NCI-H187 (cell line): ENCODE measurements around the gene UFM1.
"Not testable (repeated sequence)": the region's sequence is repeated elsewhere in the genome, so short reads cannot be mapped to it uniquely, and the experiment has no call there.

Experiments
- DNase-seq, 2 experiments: peaks; one replicate each; lab custom pipeline; 2025; lab: John Stamatoyannopoulos, UW

The UFM1 gene

GRCh38 chr13:38365661-38366060 is 16.0 kb downstream of the UFM1 start:
- DNase-seq, result no peak

DNA sequence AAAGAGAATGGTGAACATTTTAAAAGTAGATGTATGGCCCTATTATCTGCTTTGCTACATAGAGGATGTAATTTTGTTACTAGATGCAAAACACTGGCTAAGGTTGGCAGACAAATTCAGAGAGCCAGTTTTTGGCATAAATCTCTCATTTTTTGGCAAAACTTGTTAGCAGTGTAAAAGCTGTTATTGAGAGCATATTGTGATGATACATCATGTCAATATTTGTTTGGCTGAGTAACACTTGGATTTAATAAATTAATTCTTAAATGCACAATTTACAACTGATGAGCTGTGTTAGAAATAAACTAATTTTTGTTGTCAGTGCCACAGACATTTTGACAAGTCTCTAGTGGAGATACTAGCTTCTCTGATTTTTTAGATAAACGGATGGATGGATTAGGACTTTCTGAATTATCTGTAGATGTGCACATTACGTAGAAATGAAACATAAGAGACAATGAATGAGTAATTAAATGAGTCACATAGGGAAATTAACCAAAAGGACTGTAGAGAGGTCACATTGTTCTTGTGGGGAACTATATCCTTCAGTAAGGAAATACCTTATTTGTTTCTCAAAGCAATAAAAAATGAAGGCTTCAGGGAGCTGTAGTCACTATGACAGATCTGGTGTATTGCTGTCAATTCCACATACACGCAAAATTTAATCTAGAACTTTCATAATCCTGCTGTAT is 17.4 kb downstream of the UFM1 start:
- no peak for DNase-seq

GRCh38 chr13:38369058-38369457 is 19.4 kb downstream of the UFM1 start:
- DNase-seq, result no peak

DNA sequence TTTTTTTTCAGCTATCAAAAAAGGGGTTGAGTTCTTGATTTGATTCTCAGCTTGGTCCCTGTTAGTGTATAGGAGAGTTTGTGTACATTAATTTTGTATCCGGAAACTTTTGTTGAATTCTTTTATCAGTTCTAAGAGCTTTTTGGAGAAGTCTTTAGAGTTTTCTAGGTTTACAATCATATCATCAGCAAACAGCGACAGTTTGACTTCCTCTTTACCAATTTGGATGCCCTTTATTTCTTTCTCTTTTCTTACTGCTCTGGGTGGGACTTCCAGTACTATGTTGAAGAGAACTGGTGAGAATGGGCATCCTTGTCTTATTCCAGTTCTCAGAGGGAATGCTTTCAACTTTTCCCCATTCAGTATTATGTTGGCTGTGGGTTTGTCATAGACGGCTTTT is 20.4 kb downstream of the UFM1 start:
- not testable (repeated sequence) for DNase-seq

DNA sequence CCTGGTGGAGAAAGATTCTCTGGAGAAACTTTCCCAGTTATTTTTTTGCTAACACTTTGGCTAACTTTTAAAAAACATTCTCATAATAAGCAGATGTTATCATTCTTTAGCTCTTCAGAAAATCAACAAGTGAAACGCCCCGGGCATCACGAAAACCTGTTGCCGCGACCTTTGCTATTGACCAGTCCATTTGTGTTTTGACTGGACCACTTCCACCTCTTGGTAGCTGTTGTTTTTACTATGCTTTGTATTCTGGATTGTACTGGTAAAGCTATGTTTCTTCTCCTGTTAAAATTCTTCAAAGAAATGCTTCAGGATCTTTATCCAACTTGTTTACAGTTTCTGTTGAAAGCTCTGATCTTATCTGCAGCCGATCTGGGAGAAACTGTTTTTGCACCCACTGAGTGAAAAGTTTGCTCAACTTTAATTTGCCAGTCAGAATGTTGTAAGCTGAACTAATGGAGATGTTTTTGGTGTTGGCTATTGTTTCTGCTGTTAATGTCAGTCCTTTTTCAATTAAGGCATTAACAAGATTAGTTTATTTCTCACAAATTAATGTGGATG is 23.3 kb downstream of the UFM1 start:
- DNase-seq, result no peak

DNA sequence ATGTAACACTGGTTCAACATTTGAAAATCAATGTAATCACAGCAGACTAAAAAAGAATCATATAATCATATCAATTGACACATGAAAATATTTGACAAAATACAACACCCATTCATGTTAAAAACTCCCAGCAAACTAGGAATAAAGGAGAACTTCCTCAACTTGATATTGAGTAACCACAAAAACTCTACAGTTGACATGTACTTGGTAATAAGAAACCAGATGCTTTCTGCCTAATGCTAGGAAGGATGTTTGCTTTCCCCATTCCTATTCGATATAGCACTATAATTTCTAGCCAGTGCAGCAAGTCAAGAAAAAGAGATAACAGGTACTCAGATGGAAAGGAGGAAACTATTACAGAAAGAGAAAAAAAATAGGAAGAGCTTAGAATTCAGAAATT is 26.9 kb downstream of the UFM1 start:
- no peak for DNase-seq

- DNase-seq, result no peak
Measured at GRCh38 chr13:38381890-38382289, 32.2 kb downstream of the UFM1 start.

GRCh38 chr13:38382946-38383345 is 33.3 kb downstream of the UFM1 start:
- no peak for DNase-seq

DNA sequence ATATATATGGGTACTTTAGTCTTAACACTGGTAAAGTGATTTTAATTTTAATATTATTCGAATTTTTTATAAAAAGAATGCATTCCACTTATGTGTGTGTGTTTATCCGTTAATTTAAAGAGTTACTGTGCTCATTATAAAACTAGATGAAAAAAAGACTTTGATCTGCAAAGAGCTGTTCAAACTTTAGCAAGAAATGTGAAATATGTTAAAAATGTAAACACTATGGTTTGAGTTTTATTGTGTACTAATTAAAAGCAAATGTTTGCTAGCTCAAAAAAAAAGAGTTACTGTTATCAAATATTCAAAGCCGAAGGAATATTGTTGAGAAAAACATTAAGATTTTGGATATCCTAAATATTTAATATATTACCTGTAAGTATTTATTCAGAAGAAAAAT is 34.5 kb downstream of the UFM1 start:
- no peak for DNase-seq

DNA sequence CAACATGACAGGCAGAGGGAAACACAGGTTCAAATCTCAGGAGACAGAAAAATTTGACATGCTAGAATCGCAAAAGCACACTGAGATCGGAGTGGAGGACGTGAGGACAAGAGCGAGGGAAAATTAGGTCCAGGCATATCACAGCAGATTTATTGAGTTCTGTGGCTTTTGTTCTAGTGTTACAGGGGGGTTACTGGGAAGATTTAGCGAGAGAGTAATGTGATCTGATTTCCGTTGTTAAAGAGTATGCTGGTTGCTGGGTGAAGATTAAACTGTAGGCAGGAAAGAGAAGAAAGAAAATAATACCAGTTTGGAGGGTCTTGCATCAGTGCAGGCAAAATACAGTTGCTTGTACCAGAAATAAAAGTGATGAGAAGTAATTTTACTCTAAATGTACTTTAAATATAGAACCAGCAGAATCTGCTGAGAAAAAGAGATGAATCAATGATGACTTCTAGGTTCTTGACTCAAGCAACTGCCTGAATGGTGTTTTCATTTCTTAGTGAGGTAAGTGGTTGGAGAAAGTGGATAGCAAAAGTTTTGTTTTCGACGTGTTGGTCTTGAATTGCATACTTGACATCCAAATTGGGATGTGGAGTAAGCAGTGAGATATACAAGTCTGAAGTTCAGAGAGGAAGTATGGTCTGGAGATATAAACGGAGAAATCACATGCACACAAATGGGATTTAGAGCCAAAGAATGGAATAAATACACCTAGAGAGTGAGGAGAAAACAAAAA is 35.7 kb downstream of the UFM1 start:
- DNase-seq, result no peak

DNA sequence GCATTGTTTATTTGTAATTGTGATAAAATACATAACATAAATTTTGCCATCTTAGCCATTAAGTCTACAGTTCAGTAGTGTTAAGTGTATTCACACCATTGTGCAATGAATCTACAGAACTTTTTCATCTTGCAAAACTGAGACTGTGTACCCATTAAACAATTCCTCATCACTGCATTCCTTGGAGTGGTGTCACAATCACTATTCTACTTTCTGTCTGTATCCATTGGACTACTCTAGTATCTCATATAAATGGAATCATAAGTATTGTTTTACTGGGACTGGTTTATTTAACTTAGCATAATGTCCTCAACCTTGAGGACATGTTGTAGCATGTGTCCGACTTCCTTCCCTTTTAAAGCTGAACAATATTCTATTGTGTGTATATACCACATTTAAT is 36.8 kb downstream of the UFM1 start:
- no peak for DNase-seq

GRCh38 chr13:38391341-38391740 is 41.7 kb downstream of the UFM1 start:
- DNase-seq, result no peak

DNA sequence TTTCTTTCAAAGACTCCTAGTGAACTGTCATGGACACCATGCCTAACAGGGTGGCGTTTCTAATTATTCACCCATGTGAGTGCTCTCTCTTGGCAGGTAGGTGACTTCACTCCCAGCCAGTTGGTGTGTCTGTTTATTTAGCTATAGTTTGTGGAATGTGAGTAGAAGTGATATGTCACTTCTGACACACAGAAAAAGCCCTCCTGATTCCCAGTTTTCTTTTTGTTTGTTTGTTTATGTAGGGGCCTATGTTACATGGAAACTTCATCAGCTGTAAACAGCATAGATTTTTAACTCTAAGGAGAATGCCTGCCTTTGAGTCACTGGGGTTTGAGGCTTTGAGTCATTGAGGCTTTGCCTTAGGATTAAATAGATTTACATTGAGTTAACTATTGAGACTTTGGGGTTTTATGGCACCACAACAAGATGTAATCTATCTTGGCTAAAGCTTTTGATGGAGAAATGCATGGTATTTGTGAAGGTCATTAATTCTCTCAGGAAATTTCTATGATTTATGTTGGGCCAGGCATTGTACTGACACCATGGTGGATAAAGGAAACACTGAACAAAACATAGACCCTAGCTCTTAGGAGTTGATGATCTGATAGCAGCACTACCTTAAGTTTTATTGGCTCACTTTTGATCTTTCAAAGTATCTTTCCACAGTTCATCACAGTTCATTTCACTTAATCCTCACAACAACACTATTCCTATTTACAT is 45.3 kb downstream of the UFM1 start:
- DNase-seq, result no peak

DNA sequence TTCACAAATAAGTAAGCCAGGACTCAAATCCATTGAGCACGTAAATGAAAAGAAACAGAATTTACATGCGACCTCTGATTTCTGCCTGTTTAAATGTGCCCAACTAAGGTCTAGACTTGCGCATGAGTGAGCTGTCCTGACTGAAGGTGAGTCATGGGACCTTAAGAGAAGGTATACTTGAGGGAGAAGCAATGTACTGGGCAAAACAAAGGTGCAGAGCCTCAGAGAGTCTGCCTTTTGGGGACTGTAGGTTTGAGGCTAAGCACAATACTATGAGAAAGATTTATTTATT is 45.8 kb downstream of the UFM1 start:
- no peak for DNase-seq

DNA sequence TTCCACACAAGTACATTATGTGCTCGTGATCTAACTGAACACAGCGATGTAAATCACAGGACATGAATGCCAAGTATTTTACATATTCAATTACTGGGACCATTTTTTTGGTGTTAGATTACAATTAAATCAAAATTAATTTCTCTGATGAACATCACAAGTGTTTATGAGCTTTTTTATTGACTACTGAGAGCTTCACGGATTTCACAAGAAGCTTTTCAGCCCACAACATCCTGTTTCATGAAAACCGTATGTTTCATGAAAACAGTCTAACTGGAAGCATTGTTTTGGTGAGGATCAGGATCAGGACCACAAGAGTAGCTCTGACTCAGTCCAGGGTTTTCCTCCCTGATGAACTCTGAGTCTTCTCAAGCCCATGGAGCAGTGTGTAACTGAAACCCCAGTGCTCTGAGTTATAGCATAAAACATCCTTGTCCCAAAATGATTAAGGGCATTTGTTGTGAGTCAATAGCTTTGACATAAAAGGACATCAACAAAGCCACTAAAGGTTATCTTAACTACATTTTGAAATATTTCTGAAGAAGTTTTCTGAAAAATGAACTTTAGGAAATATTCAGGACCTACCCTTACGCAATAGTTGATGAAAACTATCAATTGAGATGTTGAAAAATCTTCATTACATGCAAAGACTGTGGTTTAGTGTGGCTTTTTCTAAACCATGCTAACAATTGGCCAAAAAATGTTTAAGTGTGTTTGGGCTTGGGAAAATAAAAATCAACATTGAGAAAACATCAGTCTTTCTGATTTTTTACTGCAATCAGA is 49.3 kb downstream of the UFM1 start:
- no peak for DNase-seq

GRCh38 chr13:38399535-38399934 is 49.9 kb downstream of the UFM1 start:
- no peak for DNase-seq

- DNase-seq, result no peak
Measured at GRCh38 chr13:38401276-38401675, 51.6 kb downstream of the UFM1 start.

GRCh38 chr13:38405216-38405615 is 55.6 kb downstream of the UFM1 start:
- no peak for DNase-seq

DNA sequence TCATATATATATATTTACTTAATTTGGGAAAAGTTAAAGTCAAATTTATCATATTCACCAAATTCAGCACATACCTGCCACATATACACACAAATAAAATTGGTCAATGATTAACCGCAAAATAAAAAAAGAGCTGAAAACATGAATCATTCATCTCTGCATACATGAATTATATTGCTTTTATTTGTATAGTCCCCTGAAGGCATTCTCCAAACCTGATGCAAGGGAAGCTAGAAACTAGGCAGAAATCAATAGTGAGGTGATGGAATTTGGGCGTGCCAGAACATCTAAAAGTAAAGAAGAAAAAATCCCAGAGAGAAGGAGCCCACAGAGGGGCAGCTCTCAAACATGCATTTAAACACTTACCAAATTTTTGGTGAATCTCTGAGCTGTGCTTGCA is 60.1 kb downstream of the UFM1 start:
- DNase-seq, result no peak

DNA sequence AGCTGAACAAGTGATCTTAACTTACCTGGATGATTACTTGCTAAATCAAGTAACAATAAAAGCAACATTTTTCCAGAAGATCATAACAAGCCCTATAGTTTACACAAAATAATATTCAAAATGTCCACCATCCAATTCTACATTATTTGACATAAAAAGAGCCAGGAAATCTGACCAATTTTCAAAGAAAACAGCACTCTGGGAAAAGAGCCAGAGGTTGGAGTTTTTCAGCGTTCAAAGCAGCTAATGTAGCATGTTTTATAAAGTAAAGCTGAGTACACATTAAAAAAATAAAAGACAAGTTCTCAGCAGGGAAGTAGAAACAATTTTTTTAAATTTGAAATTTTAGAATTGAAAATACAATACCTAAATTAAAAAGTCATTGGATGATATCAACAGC is 62.6 kb downstream of the UFM1 start:
- DNase-seq, result no peak
